HG02852 (cell line): ENCODE measurements around the gene TFCP2L1.
"Not testable (repeated sequence)": the region's sequence is repeated elsewhere in the genome, so short reads cannot be mapped to it uniquely, and the experiment has no call there.

ENCODE experiments used
- ATAC-seq: cut with Tn5 transposase; IDR thresholded peaks from one replicate; pipeline ENCODE4 v1.9.1; 2021; ENCODE audit warnings: mild to moderate bottlenecking, moderate library complexity; ENCODE audit not compliant: unreplicated experiment

The TFCP2L1 gene

GRCh38 chr2:121269436-121269835, 15.6 kb downstream of the TFCP2L1 start:
- ATAC-seq: not testable (repeated sequence)

GRCh38 chr2:121266543-121267106, 18.4 kb downstream of the TFCP2L1 start:
- ATAC-seq: no peak

GRCh38 chr2:121263996-121264715, 20.8 kb downstream of the TFCP2L1 start:
- ATAC-seq: no peak

GRCh38 chr2:121260370-121261154, 24.4 kb downstream of the TFCP2L1 start:
- no peak for ATAC-seq

- no peak for ATAC-seq
These were observed 27.0 kb downstream of the TFCP2L1 start for GRCh38 chr2:121258051-121258450.

DNA sequence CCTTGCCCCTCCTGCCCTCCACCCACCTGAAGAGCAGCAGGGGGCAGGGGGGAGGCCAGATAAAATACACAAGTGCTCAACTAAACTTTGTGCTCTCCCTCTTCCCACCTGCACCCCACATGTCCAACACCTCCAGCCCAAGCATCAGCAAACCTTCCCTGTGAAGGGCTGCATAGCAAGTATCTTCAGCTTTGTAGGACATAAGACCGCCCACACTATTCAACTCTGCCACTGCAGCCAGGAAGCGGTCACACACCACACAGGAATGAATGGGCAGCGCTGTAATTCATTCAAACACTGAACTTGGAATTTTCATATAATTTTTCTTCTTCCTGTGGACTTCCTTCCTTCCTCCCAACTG, 27.5 kb downstream of the TFCP2L1 start:
- no peak for ATAC-seq

DNA sequence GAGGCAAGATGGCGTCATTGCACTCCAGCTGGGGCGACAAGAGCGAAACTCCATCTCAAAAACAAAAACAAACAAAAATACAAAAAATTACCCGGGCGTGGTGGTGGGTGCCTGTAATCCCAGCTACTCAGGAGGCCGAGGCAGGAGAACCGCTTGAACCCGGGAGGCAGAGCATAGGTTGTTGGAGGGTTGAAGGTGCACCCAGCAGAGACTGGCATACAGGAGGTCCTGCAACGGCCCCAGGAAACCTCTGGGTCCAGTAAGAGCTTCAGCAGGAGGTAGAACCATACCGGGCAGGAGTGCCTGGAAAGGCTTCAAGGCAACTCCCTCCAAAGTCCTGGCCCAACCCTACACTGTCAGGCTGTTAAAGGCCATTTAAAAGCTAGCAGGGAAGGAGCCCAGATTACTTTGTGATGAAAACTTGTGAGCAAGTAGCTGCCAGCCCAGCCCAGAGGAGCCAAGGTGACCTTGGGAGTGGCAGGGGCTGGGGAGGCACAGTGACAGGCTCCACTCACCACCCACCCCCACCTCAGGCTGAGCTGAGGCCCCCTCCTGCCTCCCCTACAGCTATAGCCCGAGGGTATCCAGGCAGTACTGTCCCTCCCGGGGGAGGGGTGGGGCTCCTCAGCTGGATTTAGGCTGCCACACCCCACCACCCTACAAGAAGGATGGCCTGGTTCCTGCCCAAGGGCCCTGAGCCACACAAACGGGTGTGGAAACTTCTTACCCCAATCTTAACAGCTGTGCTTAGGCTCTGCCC, 28.1 kb downstream of the TFCP2L1 start:
- no peak for ATAC-seq

- no peak for ATAC-seq
These were observed 29.6 kb downstream of the TFCP2L1 start for GRCh38 chr2:121255358-121255757.

- no peak for ATAC-seq
These were observed 30.3 kb downstream of the TFCP2L1 start for GRCh38 chr2:121254748-121255147.

DNA sequence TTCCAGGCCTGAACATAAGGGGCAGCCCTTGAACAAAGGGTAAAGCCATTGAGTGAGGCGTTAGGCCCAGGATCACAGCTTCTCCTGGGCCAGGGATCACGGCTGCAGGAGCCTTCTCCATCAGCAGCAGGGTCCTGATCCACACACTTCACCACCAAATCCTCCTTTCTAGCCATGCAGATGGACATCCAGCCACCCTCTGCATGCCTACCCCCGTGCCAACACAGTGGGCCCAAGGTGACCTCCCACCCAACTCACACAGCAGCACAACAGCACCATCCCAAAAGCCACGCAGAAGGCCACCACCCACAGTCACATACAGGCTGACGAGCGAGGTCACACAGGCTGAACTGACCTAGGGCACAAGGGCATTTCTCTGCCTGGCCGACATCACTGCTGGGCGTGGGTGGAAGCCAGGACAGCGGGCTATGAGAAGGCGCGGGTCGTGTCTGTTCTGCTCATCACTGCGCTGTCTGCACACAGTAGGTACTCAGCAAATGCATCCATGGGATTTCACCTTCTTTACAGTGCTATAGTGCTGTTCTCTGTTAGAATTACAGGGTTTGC, 31.2 kb downstream of the TFCP2L1 start:
- ATAC-seq: no peak

DNA sequence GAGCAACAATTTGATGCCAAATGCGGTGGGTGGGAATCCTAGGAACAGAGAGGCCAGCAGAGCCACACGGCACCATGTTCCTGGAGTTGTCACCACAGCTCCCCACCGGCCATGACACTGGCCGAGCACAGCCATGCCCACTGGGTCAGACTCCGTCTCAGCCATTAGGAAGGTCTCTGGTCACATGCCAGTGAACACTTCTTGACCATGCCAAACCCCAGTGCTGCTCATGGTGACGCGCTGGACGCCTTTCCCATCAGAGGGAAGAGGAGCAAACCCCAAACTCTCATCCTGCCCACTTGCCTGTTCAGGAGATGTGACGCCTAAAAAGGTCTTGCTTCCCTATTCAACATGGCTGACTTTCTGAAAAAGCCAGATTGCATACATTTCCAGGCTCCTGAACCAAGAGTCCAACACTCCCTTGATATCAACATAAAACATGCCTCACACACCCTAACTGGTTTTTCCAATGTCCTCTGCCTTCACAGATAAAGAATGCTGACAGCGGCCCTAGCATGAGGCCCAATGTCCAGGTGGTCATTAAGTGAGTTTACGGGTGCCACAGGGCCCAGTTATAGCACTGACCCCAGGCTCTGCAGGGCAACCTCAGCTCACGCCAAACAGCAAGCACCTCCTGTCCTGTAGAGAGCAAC, 31.9 kb downstream of the TFCP2L1 start:
- no peak for ATAC-seq

DNA sequence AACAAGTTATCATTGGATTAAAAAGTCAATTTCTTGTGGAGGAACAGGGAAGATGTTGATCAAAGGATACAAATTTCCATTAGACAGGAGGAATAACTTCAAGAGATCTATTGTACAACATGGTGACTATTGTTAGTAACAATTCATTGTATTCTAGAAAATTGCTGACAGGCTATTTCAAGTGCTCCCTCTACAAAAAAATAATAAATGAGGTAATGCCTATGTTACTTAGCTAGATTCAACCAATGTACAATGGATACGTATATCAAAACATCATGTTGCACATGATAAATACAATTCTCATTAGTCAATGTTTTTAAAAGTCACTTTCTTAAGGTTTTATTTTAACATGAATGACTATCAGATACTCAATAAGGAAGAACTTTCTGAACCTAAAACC, 33.5 kb downstream of the TFCP2L1 start:
- ATAC-seq: no peak

DNA sequence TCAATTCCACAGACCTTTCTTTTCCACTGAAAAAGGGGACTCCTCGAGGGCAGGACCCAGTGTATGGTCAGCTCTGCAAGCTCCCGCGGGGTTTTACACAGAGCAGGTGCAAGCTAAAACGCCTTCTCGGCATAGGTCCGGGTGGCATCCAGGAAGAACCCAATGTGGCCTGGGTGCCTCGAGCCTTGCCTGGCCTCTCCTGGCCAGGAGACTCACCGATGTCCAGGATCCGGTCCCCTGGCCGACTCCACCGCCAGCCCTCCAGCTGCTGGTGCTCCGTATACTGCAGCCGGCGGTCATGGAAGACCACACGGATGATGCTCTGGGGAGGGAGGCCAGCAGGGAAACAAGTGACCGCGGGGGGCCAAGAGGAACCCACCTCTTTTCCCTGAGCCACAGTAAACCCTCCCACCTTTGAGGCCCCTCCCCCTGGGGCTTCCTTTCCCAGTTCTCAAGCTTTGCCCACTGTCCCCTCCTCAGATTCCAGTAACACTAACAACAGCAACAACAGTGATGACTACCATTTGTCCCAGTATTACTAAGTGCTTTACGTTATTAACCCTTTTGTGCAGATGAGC, 36.1 kb downstream of the TFCP2L1 start:
- ATAC-seq: no peak

DNA sequence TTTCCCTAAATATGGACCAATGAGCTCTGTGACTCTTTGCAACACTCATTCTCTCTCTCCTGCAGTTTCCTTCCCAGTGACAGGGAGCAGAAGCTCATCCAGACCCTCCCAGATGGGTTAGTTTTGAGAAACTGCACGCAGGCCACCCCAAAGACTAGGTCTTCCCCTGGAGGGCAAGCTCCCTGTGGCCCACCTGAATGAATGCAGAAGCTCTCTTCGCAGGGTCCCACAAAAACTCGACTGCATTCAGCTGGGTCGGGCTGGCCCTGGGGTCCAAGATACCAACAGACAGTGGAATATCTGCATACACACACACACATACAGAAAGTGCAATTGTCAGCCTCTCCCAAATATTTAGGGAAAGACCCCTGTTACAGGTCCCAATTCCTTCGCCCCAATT, 37.0 kb downstream of the TFCP2L1 start:
- no peak for ATAC-seq

DNA sequence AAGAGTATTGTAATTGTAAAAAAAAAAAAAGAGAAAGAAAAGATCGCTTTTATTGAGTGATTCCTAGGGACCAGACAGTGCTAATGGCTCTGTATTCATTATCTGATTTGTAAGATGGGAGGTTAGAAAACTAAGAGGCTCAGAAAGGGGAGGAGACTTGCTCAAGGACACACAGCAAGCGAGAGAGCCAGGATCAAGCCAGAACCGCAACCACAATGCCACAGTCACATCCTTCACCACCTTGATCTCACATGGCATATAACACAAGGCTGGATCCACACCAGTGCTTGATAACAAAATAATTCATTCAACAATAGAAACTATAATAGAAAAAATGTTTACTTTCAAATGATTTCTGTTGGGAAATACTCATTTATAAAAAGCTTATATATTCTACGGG, 37.5 kb downstream of the TFCP2L1 start:
- ATAC-seq: no peak

DNA sequence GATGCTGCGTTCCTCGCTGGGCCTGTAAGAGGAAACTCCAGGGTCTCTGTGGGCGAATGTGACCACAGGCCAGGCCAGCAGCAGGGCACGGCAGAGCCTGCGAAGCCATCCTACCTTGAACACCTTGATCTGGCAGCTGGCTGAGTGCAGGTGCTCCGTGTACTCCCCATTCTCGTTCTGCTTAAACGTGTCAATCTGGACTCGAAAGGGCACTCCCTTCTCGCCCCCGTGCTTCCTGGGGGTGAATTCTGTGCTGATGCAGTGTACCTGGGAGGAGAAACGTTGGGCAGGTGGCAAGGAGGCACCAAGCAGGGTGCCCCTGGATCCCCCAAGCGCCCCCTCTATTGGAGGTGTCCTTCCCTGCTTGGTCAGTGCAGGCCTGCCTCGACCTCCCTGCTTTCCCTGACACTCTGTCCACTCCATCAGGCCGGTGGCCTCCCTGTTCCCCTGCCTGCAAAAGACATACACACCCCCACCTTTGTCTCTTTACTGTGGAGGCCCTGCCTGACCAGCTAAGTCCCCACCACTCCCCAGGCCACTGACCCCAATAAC, 38.2 kb downstream of the TFCP2L1 start:
- ATAC-seq: no peak

DNA sequence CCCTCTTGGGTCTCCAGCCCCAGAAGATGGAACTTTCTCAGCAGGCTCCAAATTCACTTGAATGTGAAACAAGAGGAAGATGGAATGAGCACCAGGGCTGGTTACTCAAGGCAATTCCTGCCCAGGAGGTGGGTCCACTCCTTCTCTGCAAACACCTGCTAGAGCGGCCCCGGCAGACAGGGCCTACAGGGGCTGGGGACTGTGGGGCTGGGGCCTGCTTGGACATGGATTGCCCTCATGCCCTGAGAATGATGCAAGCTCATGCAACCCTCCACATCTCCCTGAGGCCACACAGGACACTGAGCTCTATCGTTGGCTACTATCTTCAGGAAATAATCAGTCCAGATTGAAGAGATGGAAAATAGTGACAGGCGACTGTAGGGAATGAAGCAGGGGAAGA, 39.1 kb downstream of the TFCP2L1 start:
- no peak for ATAC-seq

DNA sequence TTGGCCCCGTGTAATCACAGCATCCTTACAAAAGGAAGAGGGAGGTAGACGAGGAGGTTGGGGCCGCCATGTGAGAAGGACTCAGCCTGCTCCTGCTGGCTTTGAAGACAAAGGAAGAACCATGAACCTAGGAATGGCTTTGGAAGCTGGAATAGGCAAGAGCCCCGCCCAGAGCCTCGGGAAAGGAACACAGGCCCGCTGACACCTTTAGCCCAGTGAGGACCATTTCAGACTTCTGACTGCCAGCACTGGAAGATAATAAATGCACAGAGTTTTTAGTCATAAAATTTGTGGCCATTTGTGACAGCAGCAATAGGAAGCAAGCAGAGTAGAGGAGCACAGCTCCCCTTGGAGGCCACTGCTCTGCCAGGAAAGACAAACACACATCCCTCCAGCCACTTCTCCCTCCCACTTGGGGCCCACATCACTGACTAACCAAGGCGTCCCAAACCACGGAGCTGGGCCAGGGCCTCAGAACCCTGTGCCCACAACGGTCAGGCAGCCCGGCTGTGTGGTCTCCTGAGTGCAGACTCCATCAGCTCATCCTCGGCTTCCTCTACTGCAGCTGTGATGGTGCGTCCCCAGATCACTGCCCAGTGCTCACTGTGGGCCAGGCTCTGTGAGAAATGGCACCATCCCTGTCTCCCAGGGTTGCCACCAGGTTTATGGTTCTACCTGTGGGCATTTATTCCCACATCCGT, 39.7 kb downstream of the TFCP2L1 start:
- no peak for ATAC-seq

GRCh38 chr2:121244616-121245015, 40.4 kb downstream of the TFCP2L1 start:
- ATAC-seq: no peak
